ENCODE measurements around the gene GGN.

- TF ChIP-seq CTCF (IDR thresholded peaks at IDR 0.05) (no peak), POLR2A (IDR thresholded peaks at IDR 0.05; ENCODE audit: low read depth) (no peak)
Measured at GRCh38 chr19:38383743-38384142, 4.1 kb downstream of the GGN start.

All from esophagus muscularis mucosa (tissue), 3 donors.